Endothelial cell of umbilical vein (primary cell): ENCODE data around the gene FAM135A. TPM values are rescaled to one million over a fixed set of nuclear protein-coding genes. Genes with fewer than 3 reads are reported as not detected.

Source experiments
- BruUV-seq: library from RNA; stranded (reverse); fragments of 400-500 nt; replicated peaks from 2 replicates; lab custom pipeline; 2021; lab: Mats Ljungman, UMichigan
- CTCF ChIA-PET: fragments of 300-600, 350-600 bp; sonication (Branson Sonifier 250); formaldehyde crosslinking; loops from one replicate; lab custom pipeline; 2021; ENCODE audit warnings: antibody characterized with exemption, inconsistent platforms; lab: Charles Lee
- POLR2A ChIA-PET: fragments of 300-600, 350-600 bp; sonication (Branson Sonifier 250); formaldehyde crosslinking; loops from one replicate; lab custom pipeline; 2021; ENCODE audit warnings: antibody characterized with exemption, inconsistent platforms; lab: Charles Lee
- DNase-seq: peaks from one replicate; pipeline ENCODE4 v3.0.0-alpha.2; 2011; ENCODE audit warnings: low read depth, low spot score
- FAIRE-seq: peaks from 2 replicates; lab custom pipeline; 2011; peaks lifted over from hg19 to GRCh38; lab: Jason Lieb, UNC
- H2AFZ ChIP-seq: 2 replicates; pipeline ENCODE4 v1.6.0; 2012; ENCODE audit warnings: low read depth, low read length, control low read depth, inconsistent platforms
- H3K27ac ChIP-seq: 2 replicates; pipeline ENCODE4 v1.5.1; 2011; ENCODE audit warnings: low read depth, mild to moderate bottlenecking, control low read depth, low read length, moderate library complexity; ENCODE audit not compliant: insufficient read depth
- H3K27me3 ChIP-seq, 2 experiments: 2 replicates each; pipeline versions ENCODE4 v1.6.0 to v1.6.1; 2011; ENCODE audit warnings: low read length in 2 of 2, mixed read lengths in 1 of 2; ENCODE audit not compliant: control insufficient read depth in 2 of 2, insufficient read depth in 2 of 2
- H3K36me3 ChIP-seq, 2 experiments: 2 replicates in 1 of 2; 3 replicates in 1 of 2; pipeline ENCODE4 v1.5.1; 2011; ENCODE audit warnings: low read length in 2 of 2, mild to moderate bottlenecking in 1 of 2, moderate library complexity in 1 of 2; ENCODE audit not compliant: control insufficient read depth in 2 of 2, insufficient read depth in 2 of 2; ENCODE audit errors: extremely low read depth in 1 of 2
- H3K4me1 ChIP-seq: 3 replicates; pipeline ENCODE4 v1.5.1; 2011; ENCODE audit warnings: mild to moderate bottlenecking, low read length; ENCODE audit not compliant: control insufficient read depth, insufficient read depth; ENCODE audit errors: extremely low read depth
- H3K4me2 ChIP-seq: 2 replicates; pipeline ENCODE4 v1.6.1; 2011; ENCODE audit warnings: low read length, control low read depth, mixed read lengths; ENCODE audit not compliant: insufficient read depth
- H3K4me3 ChIP-seq, 3 experiments: fragments of 200-600 bp in 1 of 3; sonication (generic), shearing (Covaris generic) in 1 of 3; replicated peaks in 1 of 3; 2 replicates each; pipeline ENCODE4 v1.5.1; 2011 to 2016; ENCODE audit warnings: control low read depth in 3 of 3, low read length in 3 of 3, mild to moderate bottlenecking in 2 of 3, inconsistent platforms in 1 of 3, low read depth in 1 of 3, moderate library complexity in 1 of 3; ENCODE audit not compliant: insufficient read depth in 1 of 3
- H3K79me2 ChIP-seq: 2 replicates; pipeline ENCODE4 v1.6.0; 2012; ENCODE audit warnings: low read length, inconsistent platforms; ENCODE audit not compliant: control insufficient read depth, insufficient read depth
- H3K9ac ChIP-seq: replicated peaks from 2 replicates; pipeline ENCODE3; 2011; ENCODE audit warnings: low read length, control low read depth; ENCODE audit not compliant: insufficient read depth; ENCODE audit errors: extremely low read depth
- H3K9me1 ChIP-seq: replicated peaks from 3 replicates; pipeline ENCODE4 v1.6.0; 2011; ENCODE audit warnings: mild to moderate bottlenecking, low read length; ENCODE audit not compliant: control insufficient read depth, insufficient read depth; ENCODE audit errors: extremely low read depth
- H3K9me3 ChIP-seq: replicated peaks from 2 replicates; pipeline ENCODE4 v1.5.1; 2012; ENCODE audit warnings: low read length, inconsistent platforms; ENCODE audit not compliant: control insufficient read depth, insufficient read depth
- H4K20me1 ChIP-seq: replicated peaks from 2 replicates; pipeline ENCODE3; 2011; ENCODE audit warnings: mild to moderate bottlenecking, low read length; ENCODE audit not compliant: control insufficient read depth, insufficient read depth; ENCODE audit errors: extremely low read depth
- CTCF ChIP-seq, 2 donors: IDR thresholded peaks; 1 replicate in 1 of 2; 2 replicates in 1 of 2; pipeline ENCODE4 v1.5.1; 2011; ENCODE audit warnings: low read length in 2 of 2, mild to moderate bottlenecking in 2 of 2, moderate library complexity in 2 of 2, control low read depth in 1 of 2, inconsistent platforms in 1 of 2, low read depth in 1 of 2; ENCODE audit not compliant: insufficient read depth in 1 of 2; ENCODE audit errors: extremely low read depth in 1 of 2
- EZH2 ChIP-seq: IDR thresholded peaks from 2 replicates; pipeline ENCODE4 v1.6.1; 2012; ENCODE audit warnings: borderline replicate concordance, low read depth, mild to moderate bottlenecking, moderate library complexity, low read length, inconsistent platforms; ENCODE audit not compliant: severe bottlenecking
- FOS ChIP-seq: IDR thresholded peaks from 2 replicates; pipeline ENCODE4 v1.6.1; 2011; ENCODE audit warnings: mild to moderate bottlenecking, low read length, moderate library complexity, borderline replicate concordance; ENCODE audit not compliant: insufficient read depth
- GATA2 ChIP-seq: IDR thresholded peaks from 2 replicates; pipeline ENCODE4 v1.7.0; 2011; ENCODE audit warnings: low read depth, mild to moderate bottlenecking, moderate library complexity, mixed read lengths, low read length; ENCODE audit not compliant: insufficient read length, insufficient read depth
- JUN ChIP-seq: IDR thresholded peaks from 2 replicates; pipeline ENCODE4 v1.6.1; 2011; ENCODE audit warnings: borderline replicate concordance, low read depth; ENCODE audit not compliant: insufficient read length, insufficient read depth
- MAX ChIP-seq: IDR thresholded peaks from 2 replicates; pipeline ENCODE4 v1.6.1; 2011; ENCODE audit not compliant: insufficient read depth, insufficient read length
- MYC ChIP-seq: IDR thresholded peaks from one replicate; pipeline ENCODE4 v1.6.1; 2011; ENCODE audit warnings: mild to moderate bottlenecking, low read depth, low read length
- POLR2A ChIP-seq: IDR thresholded peaks from 2 replicates; pipeline ENCODE4 v1.6.1; 2012; ENCODE audit warnings: low read depth, mild to moderate bottlenecking, control low read depth, low read length
- POLR2AphosphoS5 ChIP-seq: IDR thresholded peaks from 2 replicates; pipeline ENCODE4 v1.6.1; 2012; ENCODE audit warnings: low read depth, mild to moderate bottlenecking, control low read depth, low read length, moderate library complexity; ENCODE audit not compliant: insufficient read depth
- dilution Hi-C: fragments of 300-500 bp; cut with MboI; formaldehyde crosslinking; loops from one replicate; pipeline ENCODE4 v1.15.0; 2019; ENCODE audit warnings: low sequenced_read_pairs; ENCODE audit not compliant: extremely low pct_ligation_motif_present
- intact Hi-C: fragments of 100-400 bp; cut with micrococcal nuclease; formaldehyde crosslinking; loops from one replicate; pipeline ENCODE4 v1.10.0; 2022
- polyA plus RNA-seq, 4 experiments: library from polyadenylated mRNA; depleted of rRNA in 3 of 4; stranded (reverse) in 3 of 4; unstranded in 1 of 4; fragments of >200 nt; gene quantifications; 2 replicates each; pipeline versions ENCODE4 v1.2.1 to v1.2.3, GENCODE V29; 2011 to 2012; ENCODE audit warnings: missing spikeins in 1 of 4
- total RNA-seq: library from RNA; stranded (reverse); gene quantifications from 2 replicates; pipeline ENCODE4 v1.2.3, GENCODE V29; 2021

FAM135A gene
- total and polyA plus RNA-seq, 2 donors (not counting 3 experiments of a cell fraction or from before 2014, with no cell fraction given) = 3.7 to 9.6 TPM

DNA sequence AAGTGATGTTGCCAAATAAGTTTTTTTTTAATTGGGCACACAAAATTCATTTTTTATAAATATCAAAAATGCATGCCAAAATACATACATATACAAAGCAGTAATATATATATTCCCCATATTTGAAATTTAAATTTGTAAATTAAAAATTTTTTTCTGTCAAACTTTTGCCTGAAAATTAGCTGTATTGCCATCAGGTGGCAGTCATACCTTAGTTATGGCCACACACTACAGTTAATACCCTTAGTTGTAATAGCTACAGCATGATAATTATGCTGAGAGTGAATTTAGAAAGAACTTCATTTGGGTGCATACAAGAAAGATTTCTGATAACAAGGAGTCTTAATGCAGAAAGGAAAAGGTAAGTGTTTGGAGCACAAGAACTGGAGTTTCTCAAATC, 107.3 kb downstream of the FAM135A start:
- Histone ChIP-seq H3K9me3 (no peaks in the 10 kb centered on the region), H3K9me1 (no peaks in the 10 kb centered on the region), H3K36me3 (no peaks in the 10 kb centered on the region), H3K4me1 (no peaks in the 10 kb centered on the region), H3K27me3 (no peaks in the 10 kb centered on the region), H3K4me3 (no peak overlapping the region), H3K79me2 (no peaks in the 10 kb centered on the region), H4K20me1 (no peaks in the 10 kb centered on the region), H3K4me2 (no peak overlapping the region), H3K27ac (no peak overlapping the region), H2AFZ (no peak overlapping the region), H3K9ac (no peak overlapping the region)
- intact Hi-C loops = loop anchor here (1.0 to 5.0 kb wide), 2 partner anchors 166 to 362 kb away; no protein-coding TSS in a partner anchor
- peak; percentile 13 for DNase-seq
- no peak for FAIRE-seq
- ChIA-PET CTCF (interaction anchor here (0.6 to 2.7 kb wide), 23 partner anchors 11 to 439 kb away, joined by 3 to 96 read pairs (median 3); partner anchors contain the start of genes B3GAT2 and SDHAF4), POLR2A (no interaction called here)
- BruUV-seq = no TSS peak
- TF ChIP-seq CTCF (IDR thresholded peaks at IDR 0.05; ENCODE audit: extremely low read depth in 1 of 2, insufficient read depth in 1 of 2, low read depth in 1 of 2, low read length in 2 of 2) (peak in 1 of 2 donors; percentile 4), POLR2AphosphoS5 (no peak)
- dilution Hi-C loops = no loop called here

GRCh38 chr6:70524721-70525286, 111.5 kb downstream of the FAM135A start:
- CTCF ChIA-PET = interaction anchor here (2.3 kb wide), 1 partner anchor 162 kb away, joined by 8 read pairs; no protein-coding TSS in a partner anchor
- Histone ChIP-seq H3K4me3 (no peak overlapping the region), H4K20me1 (no peaks in the 10 kb centered on the region), H3K79me2 (no peaks in the 10 kb centered on the region), H3K9me1 (no peaks in the 10 kb centered on the region), H2AFZ (no peak overlapping the region), H3K27ac (no peak overlapping the region), H3K9me3 (no peaks in the 10 kb centered on the region), H3K9ac (no peak overlapping the region), H3K4me1 (no peaks in the 10 kb centered on the region), H3K36me3 (no peaks in the 10 kb centered on the region), H3K4me2 (no peak overlapping the region), H3K27me3 (no peaks in the 10 kb centered on the region)
- no peak for DNase-seq
- no peak for TF ChIP-seq EZH2
- no peak for TF ChIP-seq MAX
- no peak for TF ChIP-seq POLR2A
- TF ChIP-seq CTCF (IDR thresholded peaks at IDR 0.05; ENCODE audit: extremely low read depth in 1 of 2, insufficient read depth in 1 of 2, low read depth in 1 of 2, low read length in 2 of 2) = no peak
- no peak for TF ChIP-seq JUN
- TF ChIP-seq POLR2AphosphoS5 = no peak
- no peak for TF ChIP-seq GATA2
- no peak for TF ChIP-seq MYC
- no peak for TF ChIP-seq FOS
- dilution Hi-C loops (no loop called here), intact Hi-C loops (loop anchor here (5.0 kb wide), 1 partner anchor 357 kb away; no protein-coding TSS in a partner anchor)
- POLR2A ChIA-PET = no interaction called here
- no peak for FAIRE-seq
- no TSS peak for BruUV-seq
